K562 (cell line): Measurements from ENCODE around the gene HAT1. TPM values are rescaled to one million over a fixed set of nuclear protein-coding genes. Genes with fewer than 3 reads are reported as not detected.
A peak's percentile ranks its signal among the peaks of the same experiment; 100 is the strongest.

Experiments used
- AFF1 ChIP-seq, 2 experiments: fragments of 450-650 bp; IDR thresholded peaks; 2 replicates each; pipeline ENCODE4 v1.6.1; 2018; ENCODE audit warnings: mild to moderate bottlenecking in 2 of 2, low read depth in 1 of 2; ENCODE audit not compliant: partially characterized antibody in 2 of 2
- CEBPZ ChIP-seq: fragments of 150-350 bp; IDR thresholded peaks from 2 replicates; pipeline ENCODE4 v1.6.1; 2014; ENCODE audit warnings: low read depth, mild to moderate bottlenecking, low read length, borderline replicate concordance
- GATAD2B ChIP-seq: fragments of 450-650 bp; IDR thresholded peaks from 2 replicates; pipeline ENCODE4 v1.6.1; 2017; ENCODE audit warnings: mild to moderate bottlenecking, borderline replicate concordance
- HDAC8 ChIP-seq: fragments of 450-650 bp; IDR thresholded peaks from 2 replicates; pipeline ENCODE4 v1.6.1; 2016; ENCODE audit warnings: mild to moderate bottlenecking, missing genetic modification characterization, moderate library complexity, missing compliant biosample characterization
- MTA3 ChIP-seq: fragments of 450-650 bp; formaldehyde crosslinking; IDR thresholded peaks from 2 replicates; pipeline ENCODE4 v1.6.1; 2017; ENCODE audit warnings: mild to moderate bottlenecking, borderline replicate concordance
- POLR2G ChIP-seq: fragments of 200-400 bp; formaldehyde crosslinking; IDR thresholded peaks from 2 replicates; pipeline ENCODE4 v1.6.1; 2017; ENCODE audit warnings: low read depth, mild to moderate bottlenecking, antibody characterized with exemption, low read length, moderate library complexity
- SAP30 ChIP-seq: fragments of 200-600 bp; sonication (generic); IDR thresholded peaks from 2 replicates; pipeline ENCODE4 v1.6.1; 2012; ENCODE audit warnings: borderline replicate concordance, low read depth, mild to moderate bottlenecking, moderate library complexity, low read length, control low read depth, inconsistent platforms; ENCODE audit not compliant: insufficient read depth, poor library complexity, severe bottlenecking
- SUPT5H ChIP-seq: fragments of 450-650 bp; IDR thresholded peaks from 2 replicates; pipeline ENCODE4 v1.6.1; 2016
- TAL1 ChIP-seq: fragments of 450-650 bp; IDR thresholded peaks from 2 replicates; pipeline ENCODE4 v1.6.1; 2016; ENCODE audit warnings: mild to moderate bottlenecking
- TEAD4 ChIP-seq, 2 experiments: sonication (generic) in 1 of 2; formaldehyde crosslinking in 1 of 2; IDR thresholded peaks; 2 replicates each; pipeline versions ENCODE4 v1.6.1 to v1.8.0; 2012 to 2022; ENCODE audit warnings: borderline replicate concordance in 1 of 2, inconsistent platforms in 1 of 2, low read length in 1 of 2, mild to moderate bottlenecking in 1 of 2, missing genetic modification reagents in 1 of 2
- USF2 ChIP-seq: sonication (generic); formaldehyde crosslinking; IDR thresholded peaks from 2 replicates; pipeline ENCODE4 v1.5.0; 2020; ENCODE audit warnings: missing genetic modification reagents
- ZNF133 ChIP-seq: fragments of 250-450 bp; sonication (Bioruptor Pico); IDR thresholded peaks from 2 replicates; pipeline ENCODE4 v1.4.0; 2020; ENCODE audit warnings: mild to moderate bottlenecking
- ZNF280A ChIP-seq: fragments of 450-650 bp; IDR thresholded peaks from 2 replicates; pipeline ENCODE4 v1.6.1; 2018; ENCODE audit warnings: mild to moderate bottlenecking, low read depth; ENCODE audit not compliant: partially characterized antibody
- ZNF436 ChIP-seq: fragments of 250-450, 450-650 bp; sonication (Bioruptor Pico); formaldehyde crosslinking; IDR thresholded peaks from 2 replicates; pipeline ENCODE4 v1.7.0; 2020; ENCODE audit warnings: mild to moderate bottlenecking
- ZNF445 ChIP-seq: fragments of 250-450 bp; sonication (Bioruptor Pico); IDR thresholded peaks from 2 replicates; pipeline ENCODE4 v1.4.0; 2020; ENCODE audit warnings: low read depth, mild to moderate bottlenecking, moderate library complexity
- polyA plus RNA-seq, 8 experiments: library from polyadenylated mRNA; depleted of rRNA in 4 of 8; stranded (reverse) in 5 of 8; unstranded in 3 of 8; fragments of >200 nt; fragmentation: Nextera tagmentation in 2 of 8; fragmentation: Illumina TruSeq in 1 of 8; extraction: Ambion mirVana in 2 of 8; extraction: Trizol in 1 of 8; gene quantifications; 2 replicates each; pipeline versions ENCODE4 v1.2.1 to v1.2.3, GENCODE V29; 2011 to 2014; ENCODE audit warnings: inconsistent platforms in 1 of 8, missing spikeins in 1 of 8
- total RNA-seq, 7 experiments: library from RNA; depleted of rRNA in 6 of 7; stranded (reverse); fragments of >200 nt in 6 of 7; fragmentation: Illumina TruSeq in 2 of 7; extraction: Trizol in 2 of 7; gene quantifications; 2 replicates each; pipeline versions ENCODE4 v1.2.1 to v1.2.3, GENCODE V29; 2011 to 2021; ENCODE audit warnings: low replicate concordance in 1 of 7

HAT1 gene
- total and polyA plus RNA-seq, 9 of the 15 experiments (the other 6 are each of a cell fraction or from before 2014, with no cell fraction given): 125 to 384 (median 244) TPM

GRCh38 chr2:171999604-172000469 lies 77.6 kb downstream of the HAT1 start, which contains the start of gene METAP1D (continued):
- peak; percentile 43; the same call in 1 of the 2 replicates for TF ChIP-seq CEBPZ
- no peak for TF ChIP-seq ZNF280A
- peak in 1 of 2 experiments; percentile 64 for TF ChIP-seq AFF1 (IDR thresholded peaks at IDR 0.05; ENCODE audit: low read depth in 1 of 2, partially characterized antibody in 2 of 2)
- TF ChIP-seq TAL1: 0 out of 2 replicates have a peak, but pooled peaks have one; percentile 12
- peak; percentile 69 for TF ChIP-seq TEAD4 (IDR thresholded peaks at IDR 0.05; ENCODE audit: low read length)
- no peak for TF ChIP-seq TEAD4 (CRISPR knock-in tag; IDR thresholded peaks at IDR 0.05; ENCODE audit: borderline replicate concordance)
- TF ChIP-seq ZNF445: no peak
- TF ChIP-seq USF2 (CRISPR knock-in tag): peak; percentile 97
- TF ChIP-seq ZNF436 (CRISPR knock-in tag): 0 out of 2 replicates have a peak, but pooled peaks have one; percentile 56
- TF ChIP-seq GATAD2B: peak; percentile 89
- no peak for TF ChIP-seq ZNF133 (CRISPR knock-in tag)
- peak; percentile 94 for TF ChIP-seq MTA3
- peak; percentile 100 for TF ChIP-seq SAP30
- peak; percentile 98 for TF ChIP-seq POLR2G
- TF ChIP-seq HDAC8 (tag): peak; percentile 87
- peak; percentile 89 for TF ChIP-seq SUPT5H
